Neural cell (in vitro differentiated cells): ENCODE results near the gene CRAT. TPM values are rescaled to one million over a fixed set of nuclear protein-coding genes. Genes with fewer than 3 reads are reported as not detected.

Source experiments
- H2AFZ ChIP-seq: fragments of 200-600, 300-800 bp; sonication (generic), shearing (Covaris generic); 2 replicates; pipeline ENCODE4 v1.6.0; 2014; ENCODE audit warnings: low read depth, mild to moderate bottlenecking, antibody characterized with exemption, low read length, moderate library complexity
- H3F3A ChIP-seq: fragments of 200-600 bp; shearing (Covaris generic); 2 replicates; pipeline ENCODE4 v1.6.1; 2016; ENCODE audit warnings: mild to moderate bottlenecking, moderate library complexity, mixed read lengths, antibody characterized with exemption, low read length; ENCODE audit not compliant: insufficient read depth, poor library complexity, severe bottlenecking
- H3K27ac ChIP-seq: fragments of 200-600, 300-800 bp; sonication (generic), shearing (Covaris generic); 2 replicates; pipeline ENCODE4 v1.5.1; 2014; ENCODE audit warnings: mild to moderate bottlenecking, low read length, moderate library complexity
- H3K27me3 ChIP-seq: fragments of 300-800, 200-600 bp; sonication (generic), shearing (Covaris generic); 2 replicates; pipeline ENCODE4 v1.6.0; 2014; ENCODE audit warnings: mild to moderate bottlenecking, low read depth, low read length, moderate library complexity; ENCODE audit not compliant: insufficient read depth
- H3K36me3 ChIP-seq: fragments of 300-800, 200-600 bp; sonication (generic), shearing (Covaris generic); 2 replicates; pipeline ENCODE4 v1.5.1; 2014; ENCODE audit warnings: mild to moderate bottlenecking, antibody characterized with exemption, low read length, moderate library complexity; ENCODE audit not compliant: insufficient read depth
- H3K4me2 ChIP-seq: fragments of 300-800, 200-600 bp; sonication (generic), shearing (Covaris generic); 2 replicates; pipeline ENCODE4 v1.6.0; 2014; ENCODE audit warnings: mild to moderate bottlenecking, low read length
- H3K4me3 ChIP-seq: fragments of 300-800, 200-600 bp; sonication (generic), shearing (Covaris generic); 2 replicates; pipeline ENCODE4 v1.5.1; 2014; ENCODE audit warnings: mild to moderate bottlenecking, low read length, moderate library complexity
- H3K79me2 ChIP-seq: fragments of 200-600 bp; shearing (Covaris generic); replicated peaks from 2 replicates; pipeline ENCODE4 v1.6.0; 2014; ENCODE audit warnings: mild to moderate bottlenecking, low read length, moderate library complexity; ENCODE audit not compliant: insufficient read depth
- H3K9ac ChIP-seq: fragments of 300-800, 200-600 bp; sonication (generic), shearing (Covaris generic); 2 replicates; pipeline ENCODE4 v1.6.1; 2016; ENCODE audit warnings: mild to moderate bottlenecking, low read length, mixed read lengths
- H3K9me2 ChIP-seq: fragments of 200-600 bp; shearing (Covaris generic); 2 replicates; pipeline ENCODE4 v1.6.1; 2016; ENCODE audit warnings: mild to moderate bottlenecking, low read length, mixed read lengths; ENCODE audit not compliant: insufficient read depth
- H3K9me3 ChIP-seq: fragments of 200-600, 300-800 bp; sonication (generic), shearing (Covaris generic); 2 replicates; pipeline ENCODE4 v1.6.1; 2016; ENCODE audit warnings: mild to moderate bottlenecking, mixed run types, low read length, moderate library complexity, mixed read lengths
- H4K20me1 ChIP-seq: fragments of 200-600 bp; shearing (Covaris generic); 2 replicates; pipeline ENCODE4 v1.6.1; 2016; ENCODE audit warnings: mild to moderate bottlenecking, mixed run types; ENCODE audit not compliant: insufficient read depth
- CTCF ChIP-seq: fragments of 450-650 bp; IDR thresholded peaks from 2 replicates; pipeline ENCODE4 v1.5.1; 2014; ENCODE audit warnings: antibody characterized with exemption, mild to moderate bottlenecking, moderate library complexity; ENCODE audit not compliant: poor library complexity, severe bottlenecking
- EP300 ChIP-seq: fragments of 450-650 bp; conservative IDR thresholded peaks from 2 replicates; pipeline ENCODE4 v1.6.1; 2014; ENCODE audit warnings: antibody characterized with exemption, mild to moderate bottlenecking, moderate library complexity; ENCODE audit not compliant: poor library complexity, severe bottlenecking
- EZH2 ChIP-seq: fragments of 200-600, 300-800 bp; shearing (Covaris generic), sonication (generic); IDR thresholded peaks from 2 replicates; pipeline ENCODE4 v1.6.1; 2014; ENCODE audit warnings: antibody characterized with exemption, low read length, borderline replicate concordance, mild to moderate bottlenecking; ENCODE audit not compliant: insufficient read depth, poor library complexity, severe bottlenecking
- MXI1 ChIP-seq: fragments of 450-650 bp; conservative IDR thresholded peaks from 2 replicates; pipeline ENCODE4 v1.6.1; 2014; ENCODE audit warnings: antibody characterized with exemption, mild to moderate bottlenecking; ENCODE audit not compliant: poor library complexity, severe bottlenecking
- POLR2AphosphoS5 ChIP-seq: IDR thresholded peaks from 2 replicates; pipeline ENCODE4 v1.6.1; 2012
- RAD21 ChIP-seq: fragments of 450-650 bp; conservative IDR thresholded peaks from 2 replicates; pipeline ENCODE4 v1.6.1; 2014; ENCODE audit warnings: antibody characterized with exemption, mild to moderate bottlenecking, moderate library complexity
- REST ChIP-seq: IDR thresholded peaks from 2 replicates; pipeline ENCODE4 v1.6.1; 2012; ENCODE audit warnings: borderline replicate concordance
- SMC3 ChIP-seq: fragments of 450-650 bp; conservative IDR thresholded peaks from 2 replicates; pipeline ENCODE4 v1.6.1; 2014; ENCODE audit warnings: antibody characterized with exemption, mild to moderate bottlenecking, moderate library complexity; ENCODE audit not compliant: poor library complexity
- TAF1 ChIP-seq: IDR thresholded peaks from 2 replicates; pipeline ENCODE4 v1.6.1; 2012; ENCODE audit warnings: low read depth
- polyA minus RNA-seq: library from RNA; depleted of rRNA, polyadenylated mRNA; stranded (reverse); fragments of >200 nt; gene quantifications from 2 replicates; pipeline ENCODE4 v1.2.3, GENCODE V29; 2014
- polyA plus RNA-seq: library from polyadenylated mRNA; depleted of rRNA; stranded (reverse); fragments of >200 nt; gene quantifications from 2 replicates; pipeline ENCODE4 v1.2.3, GENCODE V29; 2014

The CRAT gene
- 14.3 and 21.2 TPM in 2 replicates for polyA plus RNA-seq
- polyA minus RNA-seq = 17.5 and 19.3 TPM in 2 replicates

- no peak for TF ChIP-seq RAD21
- TF ChIP-seq POLR2AphosphoS5 = peak; percentile 62
- TF ChIP-seq MXI1 = peak; percentile 85
- TF ChIP-seq CTCF = peak; percentile 34
- no peak for TF ChIP-seq EZH2
- TF ChIP-seq REST = no peak
- peak; percentile 57 for TF ChIP-seq EP300
- no peak for TF ChIP-seq SMC3
- TF ChIP-seq TAF1 = peak; percentile 42
- Histone ChIP-seq H3K36me3 (no peaks in the 10 kb centered on the region), H3K79me2 (peaks cover 11% of the 10 kb centered on the region), H3F3A (no peaks in the 10 kb centered on the region), H3K27me3 (no peaks in the 10 kb centered on the region), H3K27ac (peak within 1 kb of the TSS; percentile 93), H2AFZ (peak within 1 kb of the TSS; percentile 98), H3K4me2 (peak within 1 kb of the TSS; percentile 63), H3K9ac (peak within 1 kb of the TSS; percentile 92), H4K20me1 (no peaks in the 10 kb centered on the region), H3K4me3 (peak within 1 kb of the TSS; percentile 96), H3K9me3 (no peaks in the 10 kb centered on the region), H3K9me2 (no peaks in the 10 kb centered on the region)
Measured at GRCh38 chr9:129110740-129111527, at the start of gene CRAT, which contains the start of gene PTPA. CRAT (minus strand) TSS chr9:129110793; CDS start chr9:129110509, 284 bp downstream. PTPA (plus strand) TSS chr9:129111415; CDS start chr9:129111601, 186 bp downstream.

- no peaks in the 10 kb centered on the region for H3K79me2 ChIP-seq
- no peak overlapping the region for H3K4me2 ChIP-seq
- H3K27me3 ChIP-seq = no peaks in the 10 kb centered on the region
- no peaks in the 10 kb centered on the region for H3K9me2 ChIP-seq
- no peaks in the 10 kb centered on the region for H4K20me1 ChIP-seq
- no peak overlapping the region for H3K27ac ChIP-seq
- H3K4me3 ChIP-seq = no peak overlapping the region
- no peaks in the 10 kb centered on the region for H3F3A ChIP-seq
- no peaks in the 10 kb centered on the region for H3K36me3 ChIP-seq
- TF ChIP-seq RAD21 (no peak), EP300 (no peak), EZH2 (no peak), POLR2AphosphoS5 (no peak), CTCF (no peak), REST (no peak), SMC3 (no peak), MXI1 (no peak), TAF1 (no peak)
- no peak overlapping the region for H3K9ac ChIP-seq
- H2AFZ ChIP-seq = no peak overlapping the region
- no peaks in the 10 kb centered on the region for H3K9me3 ChIP-seq
Measured at GRCh38 chr9:129156163-129156562, 45.6 kb upstream of the CRAT start.
